Lung (tissue), 12 donors: ENCODE results near the gene MYADML2. TPM values are rescaled to one million over a fixed set of nuclear protein-coding genes. Genes with fewer than 3 reads are reported as not detected.

Experiments
- ATAC-seq: fragments of 200-7000 bp; cut with Tn5 transposase; one replicate; pipeline ENCODE4 v1.9.1; 2020; ENCODE audit warnings: moderate number of reproducible peaks; ENCODE audit not compliant: insufficient read depth, low FRiP score
- DNase-seq, 3 donors: peaks; one replicate each; pipeline ENCODE4 v3.0.0-alpha.2; 2013 to 2017
- H3K27ac ChIP-seq, 2 donors: one replicate each; pipeline ENCODE4 v1.5.1; 2013; ENCODE audit warnings: mild to moderate bottlenecking in 2 of 2, moderate library complexity in 2 of 2, control low read depth in 1 of 2, inconsistent platforms in 1 of 2, low read depth in 1 of 2, low read length in 1 of 2
- H3K27me3 ChIP-seq, 3 donors: one replicate each; pipeline ENCODE4 v1.5.1; 2013; ENCODE audit warnings: low read length in 2 of 3; ENCODE audit not compliant: control insufficient read depth in 3 of 3, insufficient read depth in 3 of 3
- H3K36me3 ChIP-seq, 4 donors: one replicate each; pipeline ENCODE4 v1.5.1; 2013; ENCODE audit warnings: low read length in 4 of 4, mild to moderate bottlenecking in 1 of 4, moderate library complexity in 1 of 4; ENCODE audit not compliant: control insufficient read depth in 4 of 4, insufficient read depth in 4 of 4
- H3K4me1 ChIP-seq, 5 donors: one replicate each; pipeline ENCODE4 v1.5.1; 2013; ENCODE audit warnings: low read length in 5 of 5, mild to moderate bottlenecking in 2 of 5, moderate library complexity in 1 of 5; ENCODE audit not compliant: control insufficient read depth in 5 of 5, insufficient read depth in 5 of 5
- H3K4me3 ChIP-seq: one replicate; pipeline ENCODE4 v1.5.1; 2013; ENCODE audit warnings: mild to moderate bottlenecking, control low read depth, moderate library complexity
- H3K9ac ChIP-seq, 2 donors: one replicate each; pipeline ENCODE4 v1.5.1; 2013; ENCODE audit warnings: low read length in 2 of 2, control low read depth in 1 of 2; ENCODE audit not compliant: insufficient read depth in 1 of 2
- H3K9me3 ChIP-seq, 4 donors: one replicate each; pipeline ENCODE4 v1.5.1; 2013; ENCODE audit warnings: low read length in 3 of 4, mild to moderate bottlenecking in 1 of 4, moderate library complexity in 1 of 4; ENCODE audit not compliant: control insufficient read depth in 4 of 4, insufficient read depth in 3 of 4
- CTCF ChIP-seq: IDR thresholded peaks from 2 replicates; pipeline ENCODE4 v1.5.1; 2012; ENCODE audit warnings: mild to moderate bottlenecking; ENCODE audit errors: control extremely low read depth, extremely low read depth
- WGBS, 2 donors: extraction: QIAGEN DNeasy Blood & Tissue Kit; methylation state at CpG; one replicate each; pipeline ENCODE4 v1.1.7; 2013; 5-methylcytosine and 5-hydroxymethylcytosine counted together
- polyA plus RNA-seq, 2 donors: library from polyadenylated mRNA; stranded (reverse); fragments of 200-250 nt; gene quantifications; one replicate each; pipeline ENCODE4 v1.2.1, GENCODE V29; 2013
- total RNA-seq, 2 donors: library from RNA; depleted of rRNA in 1 of 2; stranded (reverse); fragments of >200 nt in 1 of 2; gene quantifications; one replicate each; pipeline ENCODE4 v1.2.1, GENCODE V29; 2014 to 2021
- donor health status: control.
- donor health status: control.
- donor health status: Bipolar disorder and iron deficiency.
- donor health status: healthy.
- donor health status: DM: yes; HTN: yes; CAD: no.

Gene MYADML2
- total and polyA plus RNA-seq, 4 donors, result not detected

- DNase-seq (peak in 1 of 3 donors; percentile 12), ATAC-seq (no peak)
- 56 to 69% methylated on average over 21 of the region's 21 CpGs for WGBS, 2 donors
- H3K27me3 ChIP-seq, result no peaks in the 10 kb centered on the region
- H3K36me3 ChIP-seq, result peaks cover 0 to 21% (median 7%) of the 10 kb centered on the region in 4 donors
- no peak overlapping the region for H3K9ac ChIP-seq
- peaks cover 0 to 36% (median 12%) of the 10 kb centered on the region in 5 donors for H3K4me1 ChIP-seq
- peak overlapping the region in 1 of 2 donors; percentile 12 for H3K27ac ChIP-seq
- no peak for TF ChIP-seq CTCF
- no peaks in the 10 kb centered on the region for H3K9me3 ChIP-seq
- no peak overlapping the region for H3K4me3 ChIP-seq
Observed at GRCh38 chr17:81924557-81925532, 22.2 kb downstream of the MYADML2 start.

- Histone ChIP-seq H3K9ac (no peak overlapping the region), H3K36me3 (peaks cover 0 to 28% (median 7%) of the 10 kb centered on the region in 4 donors), H3K27me3 (no peaks in the 10 kb centered on the region), H3K4me3 (no peak overlapping the region), H3K4me1 (peaks cover 0 to 35% (median 12%) of the 10 kb centered on the region in 5 donors), H3K9me3 (no peaks in the 10 kb centered on the region), H3K27ac (peak overlapping the region in 1 of 2 donors; percentile 37)
- no peak for TF ChIP-seq CTCF
- ATAC-seq (peak; percentile 36), DNase-seq (peak; percentile 61 to 73 (median 63))
- 13 to 34% methylated on average over 25 to 32 of the region's 32 CpGs for WGBS, 2 donors
Observed at GRCh38 chr17:81923302-81924260, 23.5 kb downstream of the MYADML2 start.

GRCh38 chr17:81922566-81923301, 24.3 kb downstream of the MYADML2 start:
- no peak overlapping the region for H3K9ac ChIP-seq
- no peak for ATAC-seq
- DNase-seq, result no peak
- TF ChIP-seq CTCF, result no peak
- H3K27ac ChIP-seq, result peak overlapping the region in 1 of 2 donors; percentile 30
- no peaks in the 10 kb centered on the region for H3K9me3 ChIP-seq
- peaks cover 0 to 28% (median 7%) of the 10 kb centered on the region in 4 donors for H3K36me3 ChIP-seq
- H3K4me1 ChIP-seq, result peaks cover 0 to 38% (median 12%) of the 10 kb centered on the region in 5 donors
- 88% methylated on average over 49 to 58 of the region's 58 CpGs for WGBS, 2 donors
- H3K27me3 ChIP-seq, result no peaks in the 10 kb centered on the region
- no peak overlapping the region for H3K4me3 ChIP-seq
